SIG-M5 (cell line): ENCODE data around the gene DARS1.
"Not testable (repeated sequence)": the region's sequence is repeated elsewhere in the genome, so short reads cannot be mapped to it uniquely, and the experiment has no call there.

ENCODE experiments used
- DNase-seq: peaks from one replicate; lab custom pipeline; 2025; lab: John Stamatoyannopoulos, UW

Gene DARS1

GRCh38 chr2:135984199-135985017 is 1.0 kb downstream of the DARS1 start:
- no peak for DNase-seq

- no peak for DNase-seq
These were observed 4.9 kb downstream of the DARS1 start for GRCh38 chr2:135980434-135981079.

GRCh38 chr2:135975702-135976101 is 9.7 kb downstream of the DARS1 start:
- DNase-seq: no peak

- DNase-seq: no peak
These were observed 11.4 kb downstream of the DARS1 start for GRCh38 chr2:135974036-135974435.

- no peak for DNase-seq
These were observed 15.6 kb downstream of the DARS1 start for GRCh38 chr2:135969655-135970387.

GRCh38 chr2:135965756-135966155 is 19.7 kb downstream of the DARS1 start:
- no peak for DNase-seq

- DNase-seq: not testable (repeated sequence)
These were observed 21.0 kb downstream of the DARS1 start for GRCh38 chr2:135964404-135964803.

- no peak for DNase-seq
These were observed 21.6 kb downstream of the DARS1 start for GRCh38 chr2:135963841-135964240.

GRCh38 chr2:135962366-135963123 is 22.9 kb downstream of the DARS1 start:
- DNase-seq: no peak

GRCh38 chr2:135960656-135961551 is 24.5 kb downstream of the DARS1 start:
- no peak for DNase-seq

- no peak for DNase-seq
These were observed 25.3 kb downstream of the DARS1 start for GRCh38 chr2:135960150-135960549.

GRCh38 chr2:135958927-135959326 is 26.5 kb downstream of the DARS1 start:
- DNase-seq: not testable (repeated sequence)

- no peak for DNase-seq
These were observed 31.3 kb downstream of the DARS1 start for GRCh38 chr2:135954020-135954601.

GRCh38 chr2:135952891-135953290 is 32.5 kb downstream of the DARS1 start:
- no peak for DNase-seq

GRCh38 chr2:135951041-135951583 is 34.3 kb downstream of the DARS1 start:
- DNase-seq: no peak

GRCh38 chr2:135949451-135950234 is 35.8 kb downstream of the DARS1 start:
- DNase-seq: no peak

GRCh38 chr2:135948642-135949355 is 36.6 kb downstream of the DARS1 start:
- DNase-seq: no peak

GRCh38 chr2:135948141-135948540 is 37.3 kb downstream of the DARS1 start:
- DNase-seq: no peak

- no peak for DNase-seq
These were observed 37.9 kb downstream of the DARS1 start for GRCh38 chr2:135947483-135947882.
